D721Med (cell line): ENCODE results near the gene C19orf85.

Experiments
- DNase-seq: peaks from one replicate; pipeline ENCODE4 v3.0.0; 2011; ENCODE audit warnings: low spot score; ENCODE audit not compliant: insufficient read length
- FAIRE-seq: peaks from 2 replicates; lab custom pipeline; 2011; peaks lifted over from hg19 to GRCh38; lab: Jason Lieb, UNC
- TF ChIP-seq, protein P1 (sequence below): IDR thresholded peaks from 2 replicates; pipeline ENCODE4 v1.5.1; 2012; ENCODE audit warnings: mild to moderate bottlenecking, control low read depth; ENCODE audit not compliant: insufficient read depth; ENCODE audit errors: missing control alignments

The C19orf85 gene

DNA sequence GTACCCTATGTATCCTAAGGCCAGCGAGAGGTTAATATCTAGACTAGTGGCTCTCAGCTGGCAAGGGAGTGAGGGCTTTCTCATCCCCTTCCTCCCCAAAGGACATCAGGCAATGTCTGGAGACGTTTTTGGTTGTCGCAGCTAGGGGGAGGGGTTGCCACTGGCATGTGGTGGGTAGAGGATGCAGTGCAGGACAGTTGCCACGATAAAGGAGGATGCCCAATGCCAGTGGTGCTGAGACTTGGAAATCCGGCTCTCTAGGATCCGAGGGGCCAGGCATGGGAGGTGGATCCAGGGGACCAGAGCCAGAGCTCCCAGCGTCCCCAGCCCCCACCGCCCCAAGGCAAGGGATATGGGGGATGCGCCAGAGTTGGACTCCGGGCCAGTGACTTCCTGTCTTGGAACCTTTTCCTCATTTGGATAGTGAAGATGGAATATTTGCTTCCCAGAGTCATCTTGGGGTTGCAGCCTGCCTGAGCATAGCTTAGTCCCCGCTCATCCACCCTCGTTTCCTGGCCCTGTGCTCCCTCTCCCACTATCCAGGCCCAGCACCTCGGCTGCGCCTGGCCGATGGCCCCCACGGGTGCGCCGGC is 28.6 kb upstream of the C19orf85 start:
- no peak for DNase-seq
- FAIRE-seq: no peak
- TF ChIP-seq, protein P1, sequence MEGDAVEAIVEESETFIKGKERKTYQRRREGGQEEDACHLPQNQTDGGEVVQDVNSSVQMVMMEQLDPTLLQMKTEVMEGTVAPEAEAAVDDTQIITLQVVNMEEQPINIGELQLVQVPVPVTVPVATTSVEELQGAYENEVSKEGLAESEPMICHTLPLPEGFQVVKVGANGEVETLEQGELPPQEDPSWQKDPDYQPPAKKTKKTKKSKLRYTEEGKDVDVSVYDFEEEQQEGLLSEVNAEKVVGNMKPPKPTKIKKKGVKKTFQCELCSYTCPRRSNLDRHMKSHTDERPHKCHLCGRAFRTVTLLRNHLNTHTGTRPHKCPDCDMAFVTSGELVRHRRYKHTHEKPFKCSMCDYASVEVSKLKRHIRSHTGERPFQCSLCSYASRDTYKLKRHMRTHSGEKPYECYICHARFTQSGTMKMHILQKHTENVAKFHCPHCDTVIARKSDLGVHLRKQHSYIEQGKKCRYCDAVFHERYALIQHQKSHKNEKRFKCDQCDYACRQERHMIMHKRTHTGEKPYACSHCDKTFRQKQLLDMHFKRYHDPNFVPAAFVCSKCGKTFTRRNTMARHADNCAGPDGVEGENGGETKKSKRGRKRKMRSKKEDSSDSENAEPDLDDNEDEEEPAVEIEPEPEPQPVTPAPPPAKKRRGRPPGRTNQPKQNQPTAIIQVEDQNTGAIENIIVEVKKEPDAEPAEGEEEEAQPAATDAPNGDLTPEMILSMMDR: no peak

DNA sequence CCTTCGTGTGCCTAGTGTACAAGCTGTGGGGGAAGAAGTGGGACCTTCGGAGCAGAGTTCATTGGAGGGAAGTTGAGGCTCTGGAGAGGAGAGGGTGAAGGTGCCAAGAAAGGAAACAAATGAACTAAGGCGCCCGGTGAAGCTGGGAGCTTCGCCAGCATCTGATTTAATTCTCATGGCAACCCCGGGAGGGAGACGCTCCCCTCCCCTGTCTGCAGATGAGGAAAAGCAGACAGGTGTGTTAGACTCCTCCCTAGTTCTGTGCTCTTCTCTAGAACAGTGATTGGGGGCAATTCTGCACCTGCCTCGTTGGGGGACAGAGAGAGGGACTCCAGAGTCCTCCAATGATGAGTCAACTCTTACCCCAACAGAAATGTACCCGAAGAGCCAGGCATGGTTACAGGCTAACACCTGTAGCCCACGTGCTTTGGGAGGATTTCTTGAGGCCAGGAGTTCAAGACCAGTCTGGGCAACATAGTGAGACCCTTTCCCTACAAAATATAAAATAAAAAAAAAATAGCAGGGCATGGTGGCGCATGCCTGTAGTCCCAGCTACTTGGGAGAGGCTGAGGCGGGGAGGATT is 27.9 kb upstream of the C19orf85 start:
- DNase-seq: no peak
- TF ChIP-seq, protein P1: no peak
- no peak for FAIRE-seq

DNA sequence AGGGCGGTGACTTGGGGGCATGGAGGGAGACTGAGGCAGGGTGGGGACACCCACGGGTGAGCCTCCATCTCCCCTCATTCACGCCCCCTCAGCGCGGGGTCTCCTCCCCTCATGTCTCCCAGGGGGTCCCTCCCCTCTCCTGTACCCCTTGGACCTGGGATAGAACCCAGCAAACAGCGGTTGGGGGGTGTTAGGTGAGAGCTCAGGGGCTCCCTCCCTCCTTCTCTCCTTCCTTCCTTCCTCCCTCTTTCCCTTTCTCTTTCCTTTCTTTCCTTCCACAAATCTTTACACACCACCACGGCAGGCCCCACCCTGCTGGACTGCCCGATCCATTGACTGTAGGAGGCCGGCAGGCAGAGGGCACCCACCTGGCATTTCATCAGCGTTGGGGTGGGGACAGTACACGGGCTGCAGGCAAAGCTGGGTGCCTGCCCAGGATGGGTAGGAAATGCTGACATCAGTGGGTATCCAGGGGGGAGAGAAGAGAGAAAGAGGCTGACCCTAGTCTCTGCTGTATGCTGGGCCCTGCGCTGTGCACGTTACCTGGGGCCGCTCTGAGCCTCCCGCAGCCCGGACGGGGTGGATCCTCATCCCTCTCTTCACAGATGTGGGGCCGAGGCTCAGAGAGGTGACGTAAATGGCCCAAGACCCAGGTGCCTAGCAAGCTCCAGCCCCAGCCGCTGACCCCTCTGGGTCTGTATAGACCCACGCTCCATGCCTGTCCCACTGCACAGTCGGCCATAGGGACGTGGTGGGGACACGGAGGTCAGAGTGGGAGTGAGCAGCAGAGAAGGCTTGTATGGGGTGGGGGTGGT is 27.2 kb upstream of the C19orf85 start:
- FAIRE-seq: no peak
- TF ChIP-seq, protein P1: no peak

DNA sequence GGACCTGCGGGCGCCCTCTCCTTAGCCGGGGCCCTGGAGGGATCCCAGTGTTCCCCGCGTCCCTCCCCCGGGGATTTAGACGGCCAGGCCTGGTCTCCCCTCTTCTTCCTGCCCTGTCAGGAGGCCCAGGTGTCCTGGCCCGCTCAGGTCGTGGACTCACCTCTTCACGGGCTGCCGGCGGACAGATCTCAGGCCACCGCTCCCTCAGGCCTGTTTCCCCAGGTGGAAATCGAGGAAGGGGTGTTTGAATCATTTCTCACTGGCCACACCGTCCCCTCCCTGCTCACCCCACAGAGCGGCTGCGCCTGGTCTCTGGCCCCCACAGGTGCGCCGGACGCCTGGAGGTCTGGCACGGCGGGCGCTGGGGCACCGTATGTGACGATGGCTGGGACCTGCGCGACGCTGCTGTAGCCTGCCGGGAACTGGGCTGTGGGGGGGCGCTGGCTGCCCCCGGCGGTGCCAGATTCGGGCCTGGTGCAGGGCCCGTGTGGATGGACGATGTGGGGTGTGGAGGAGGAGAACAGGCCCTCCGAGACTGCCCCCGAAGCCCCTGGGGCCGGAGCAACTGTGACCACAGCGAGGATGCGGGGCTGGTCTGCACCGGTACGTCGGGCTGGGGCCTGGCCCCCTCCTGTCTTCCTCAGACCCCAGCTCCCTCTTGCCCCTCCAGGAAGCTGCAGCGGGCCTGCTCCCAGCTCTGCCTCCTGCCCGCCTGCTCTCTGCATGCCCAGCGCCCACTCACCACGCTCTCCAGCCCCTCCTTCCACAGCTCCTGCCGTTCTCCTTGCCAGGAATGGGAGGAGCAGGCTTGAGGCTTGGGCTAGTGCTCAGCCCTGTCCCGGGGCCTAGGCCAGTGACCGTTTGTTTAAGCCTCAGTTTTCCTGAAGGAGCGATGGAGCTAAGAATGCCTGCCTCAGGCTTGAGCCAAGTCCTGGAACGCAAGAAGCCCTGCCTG is 26.2 kb upstream of the C19orf85 start:
- FAIRE-seq (no peak), DNase-seq (no peak)
- TF ChIP-seq, protein P1: no peak

More for the DNA sequence above, 27.2 kb upstream of the C19orf85 start:
- no peak for DNase-seq

DNA sequence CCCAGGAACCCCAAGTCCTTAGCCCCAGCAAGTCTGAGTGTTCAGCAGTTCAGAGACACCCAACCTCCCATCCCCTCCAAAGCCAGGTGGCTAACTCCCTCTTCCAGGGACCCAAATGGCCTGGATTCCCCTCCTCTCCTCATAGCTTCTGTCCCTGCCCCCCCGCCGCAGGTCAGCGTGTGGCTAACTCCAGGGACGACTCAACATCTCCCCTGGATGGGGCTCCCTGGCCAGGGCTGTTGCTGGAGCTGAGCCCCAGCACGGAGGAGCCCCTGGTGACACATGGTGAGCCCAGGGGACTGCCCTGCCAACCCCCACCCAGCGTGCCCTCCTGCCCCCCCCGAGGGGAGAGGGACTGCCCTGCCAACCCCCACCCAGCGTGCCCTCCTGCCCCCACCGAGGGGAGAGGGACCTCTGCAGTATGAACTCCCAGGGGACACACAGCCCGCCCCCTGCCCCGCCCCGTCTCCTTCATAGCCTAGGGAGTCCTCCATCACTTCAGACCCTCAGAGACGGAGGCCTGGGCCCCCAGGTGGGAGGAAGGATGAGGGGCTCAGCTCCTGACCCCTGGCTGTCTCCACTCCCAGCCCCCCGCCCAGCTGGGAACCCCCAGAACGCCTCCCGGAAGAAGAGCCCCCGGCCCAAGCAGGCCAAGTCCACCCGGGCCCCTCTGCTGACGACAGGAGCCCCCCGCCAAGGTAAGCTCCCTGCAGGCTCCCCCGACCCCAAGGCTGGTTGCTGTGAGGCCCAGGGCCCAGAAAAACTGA is 25.3 kb upstream of the C19orf85 start:
- FAIRE-seq (no peak), DNase-seq (no peak)
- TF ChIP-seq, protein P1: no peak
